Duodenal mucosa (tissue), 2 donors: ENCODE measurements around the gene TNFRSF19.

Source experiments
- H3K27ac ChIP-seq: one replicate; pipeline ENCODE4 v1.7.0; 2013; ENCODE audit warnings: low read depth, low read length
- H3K27me3 ChIP-seq, 2 donors: one replicate each; pipeline ENCODE4 v1.7.0; 2013; ENCODE audit warnings: low read length in 2 of 2, control low read depth in 1 of 2; ENCODE audit not compliant: insufficient read depth in 2 of 2, control insufficient read depth in 1 of 2
- H3K36me3 ChIP-seq, 2 donors: one replicate each; pipeline ENCODE4 v1.7.0; 2013; ENCODE audit warnings: low read length in 2 of 2, control low read depth in 1 of 2; ENCODE audit not compliant: insufficient read depth in 2 of 2, control insufficient read depth in 1 of 2
- H3K4me1 ChIP-seq, 2 donors: one replicate each; pipeline ENCODE4 v1.7.0; 2013; ENCODE audit warnings: low read length in 2 of 2, control low read depth in 1 of 2; ENCODE audit not compliant: insufficient read depth in 2 of 2, control insufficient read depth in 1 of 2
- H3K4me3 ChIP-seq, 2 donors: one replicate each; pipeline ENCODE4 v1.7.0; 2013; ENCODE audit warnings: low read length in 2 of 2, low read depth in 1 of 2
- H3K9ac ChIP-seq, 2 donors: one replicate each; pipeline ENCODE4 v1.7.0; 2013; ENCODE audit warnings: low read length in 2 of 2, low read depth in 1 of 2
- H3K9me3 ChIP-seq, 2 donors: one replicate each; pipeline ENCODE4 v1.7.0; 2013; ENCODE audit warnings: low read length in 2 of 2, control low read depth in 1 of 2; ENCODE audit not compliant: control insufficient read depth in 1 of 2

TNFRSF19 gene

GRCh38 chr13:23599083-23599925, 29.1 kb downstream of the TNFRSF19 start:
- Histone ChIP-seq H3K36me3 (no peaks in the 10 kb centered on the region), H3K9me3 (no peaks in the 10 kb centered on the region), H3K27ac (no peak overlapping the region), H3K4me3 (no peak overlapping the region), H3K9ac (no peak overlapping the region), H3K27me3 (no peaks in the 10 kb centered on the region), H3K4me1 (no peaks in the 10 kb centered on the region)

GRCh38 chr13:23600100-23600499, 29.9 kb downstream of the TNFRSF19 start:
- no peak overlapping the region for H3K4me3 ChIP-seq
- H3K36me3 ChIP-seq: no peaks in the 10 kb centered on the region
- H3K4me1 ChIP-seq: no peaks in the 10 kb centered on the region
- H3K9me3 ChIP-seq: no peaks in the 10 kb centered on the region
- no peak overlapping the region for H3K9ac ChIP-seq
- H3K27me3 ChIP-seq: no peaks in the 10 kb centered on the region
- no peak overlapping the region for H3K27ac ChIP-seq

GRCh38 chr13:23600534-23600933, 30.3 kb downstream of the TNFRSF19 start:
- Histone ChIP-seq H3K27ac (no peak overlapping the region), H3K9me3 (no peaks in the 10 kb centered on the region), H3K27me3 (no peaks in the 10 kb centered on the region), H3K4me3 (no peak overlapping the region), H3K4me1 (no peaks in the 10 kb centered on the region), H3K9ac (no peak overlapping the region), H3K36me3 (no peaks in the 10 kb centered on the region)

DNA sequence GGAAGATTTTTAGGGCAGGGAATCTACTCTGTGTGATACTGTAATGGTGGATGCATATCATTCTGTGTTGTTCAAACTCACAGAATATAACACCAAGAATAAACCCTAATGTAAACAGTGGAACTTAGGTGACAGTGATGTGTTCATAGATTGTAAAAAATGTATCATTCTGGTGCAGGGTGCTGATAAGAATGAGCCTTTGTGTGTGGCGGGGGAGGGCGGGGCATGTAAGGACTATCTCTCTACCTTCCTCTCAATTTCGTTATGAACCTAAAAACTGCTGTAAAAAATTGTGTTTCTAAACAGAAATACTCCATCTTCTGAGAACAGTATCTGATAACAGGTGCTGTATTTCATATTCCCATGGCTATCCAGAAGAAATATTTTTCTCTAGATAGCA, 35.6 kb downstream of the TNFRSF19 start:
- Histone ChIP-seq H3K9ac (no peak overlapping the region), H3K9me3 (no peaks in the 10 kb centered on the region), H3K36me3 (no peaks in the 10 kb centered on the region), H3K4me3 (no peak overlapping the region), H3K4me1 (peaks cover 0 to 4% of the 10 kb centered on the region in 2 donors), H3K27ac (no peak overlapping the region), H3K27me3 (peaks cover 0 to 5% of the 10 kb centered on the region in 2 donors)

DNA sequence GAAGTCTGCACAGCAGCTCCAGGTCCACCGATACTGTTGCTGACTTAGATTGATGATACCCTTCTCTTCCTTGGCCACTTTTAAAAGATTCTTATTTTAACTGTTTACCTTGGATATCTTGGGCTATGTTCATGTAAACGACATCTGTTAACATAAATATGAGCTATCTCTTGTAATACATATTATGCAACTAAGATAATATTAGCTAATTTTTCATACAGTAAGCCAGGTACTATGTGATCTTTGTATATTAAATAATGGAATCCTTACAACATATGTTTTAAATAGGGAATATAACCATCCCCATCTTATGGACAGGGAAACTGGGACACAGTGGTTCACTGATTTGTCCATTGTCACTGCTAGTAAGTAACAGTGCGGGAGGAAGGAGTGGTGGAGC, 37.9 kb downstream of the TNFRSF19 start:
- no peak overlapping the region for H3K27ac ChIP-seq
- H3K4me1 ChIP-seq: peaks cover 0 to 4% of the 10 kb centered on the region in 2 donors
- no peak overlapping the region for H3K4me3 ChIP-seq
- peaks cover 0 to 5% of the 10 kb centered on the region in 2 donors for H3K27me3 ChIP-seq
- no peaks in the 10 kb centered on the region for H3K36me3 ChIP-seq
- H3K9me3 ChIP-seq: no peaks in the 10 kb centered on the region
- no peak overlapping the region for H3K9ac ChIP-seq

- H3K36me3 ChIP-seq: no peaks in the 10 kb centered on the region
- no peak overlapping the region for H3K27ac ChIP-seq
- H3K4me3 ChIP-seq: no peak overlapping the region
- H3K9ac ChIP-seq: no peak overlapping the region
- peaks cover 0 to 4% of the 10 kb centered on the region in 2 donors for H3K4me1 ChIP-seq
- H3K9me3 ChIP-seq: no peaks in the 10 kb centered on the region
- peaks cover 0 to 5% of the 10 kb centered on the region in 2 donors for H3K27me3 ChIP-seq
Observed at GRCh38 chr13:23608701-23609413, 38.6 kb downstream of the TNFRSF19 start.

GRCh38 chr13:23609414-23609760, 39.2 kb downstream of the TNFRSF19 start:
- Histone ChIP-seq H3K27me3 (peaks cover 0 to 5% of the 10 kb centered on the region in 2 donors), H3K4me3 (no peak overlapping the region), H3K27ac (peak overlapping the region; percentile 21), H3K4me1 (peaks cover 0 to 4% of the 10 kb centered on the region in 2 donors), H3K9me3 (no peaks in the 10 kb centered on the region), H3K36me3 (no peaks in the 10 kb centered on the region), H3K9ac (no peak overlapping the region)

- Histone ChIP-seq H3K4me3 (no peak overlapping the region), H3K27me3 (peaks cover 0 to 5% of the 10 kb centered on the region in 2 donors), H3K9me3 (no peaks in the 10 kb centered on the region), H3K4me1 (peaks cover 0 to 4% of the 10 kb centered on the region in 2 donors), H3K9ac (no peak overlapping the region), H3K27ac (no peak overlapping the region), H3K36me3 (no peaks in the 10 kb centered on the region)
Observed at GRCh38 chr13:23609874-23610576, 39.8 kb downstream of the TNFRSF19 start.

DNA sequence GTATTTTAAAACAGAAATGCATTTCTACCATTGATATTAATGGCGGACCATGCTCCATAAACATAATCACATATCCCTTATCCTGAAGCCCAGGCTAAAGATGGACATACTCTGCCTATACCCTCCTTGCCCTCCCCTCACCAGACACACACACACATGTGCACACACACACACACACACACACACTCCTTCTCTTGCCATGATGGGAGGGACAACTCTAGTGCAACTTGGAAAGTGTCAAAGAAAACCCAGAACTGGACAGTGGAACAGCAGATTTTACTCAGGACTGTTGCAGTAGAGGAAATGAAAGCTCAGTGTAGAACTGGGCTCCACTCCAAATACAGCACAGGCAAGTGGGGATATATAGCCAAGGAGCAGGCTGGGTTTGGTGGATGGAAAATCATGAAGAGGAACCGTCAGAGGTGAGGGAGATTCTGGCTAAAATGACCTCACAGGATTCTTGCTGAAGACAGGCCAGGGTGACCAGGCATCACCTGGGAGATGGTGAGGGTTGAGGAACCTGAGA, 40.8 kb downstream of the TNFRSF19 start:
- Histone ChIP-seq H3K27me3 (peaks cover 0 to 7% of the 10 kb centered on the region in 2 donors), H3K4me1 (peaks cover 0 to 4% of the 10 kb centered on the region in 2 donors), H3K4me3 (no peak overlapping the region), H3K36me3 (no peaks in the 10 kb centered on the region), H3K9me3 (no peaks in the 10 kb centered on the region), H3K27ac (no peak overlapping the region), H3K9ac (no peak overlapping the region)

- H3K9me3 ChIP-seq: no peaks in the 10 kb centered on the region
- no peak overlapping the region for H3K4me3 ChIP-seq
- H3K27me3 ChIP-seq: peaks cover 0 to 7% of the 10 kb centered on the region in 2 donors
- no peak overlapping the region for H3K9ac ChIP-seq
- peaks cover 0 to 4% of the 10 kb centered on the region in 2 donors for H3K4me1 ChIP-seq
- no peaks in the 10 kb centered on the region for H3K36me3 ChIP-seq
- H3K27ac ChIP-seq: no peak overlapping the region
Observed at GRCh38 chr13:23612182-23612581, 42.0 kb downstream of the TNFRSF19 start.
